DMS153 treated with DMSO at 0.1 percent for 48 hours (cell line): ENCODE measurements around the gene ALKBH5.

Source experiments
- DNase-seq: peaks from one replicate; lab custom pipeline; 2025; ENCODE audit not compliant: unreplicated experiment; lab: John Stamatoyannopoulos, UW

The ALKBH5 gene

GRCh38 chr17:18258356-18259038, 74.9 kb downstream of the ALKBH5 start, which contains the start of gene FLII:
FLII (minus strand) TSS chr17:18258738; CDS start chr17:18258690, 48 bp downstream.
- no peak for DNase-seq
